GM18858 (cell line): Measurements from ENCODE around the gene TBC1D2B.

ENCODE experiments used
- ATAC-seq: cut with Tn5 transposase; IDR thresholded peaks from one replicate; pipeline ENCODE4 v1.9.1; 2021; ENCODE audit not compliant: unreplicated experiment

The TBC1D2B gene

GRCh38 chr15:78077053-78077870, at the start of gene TBC1D2B:
TBC1D2B (minus strand) TSS chr15:78077711; CDS start chr15:78077652, 59 bp downstream.
- peak; percentile 49 for ATAC-seq

DNA sequence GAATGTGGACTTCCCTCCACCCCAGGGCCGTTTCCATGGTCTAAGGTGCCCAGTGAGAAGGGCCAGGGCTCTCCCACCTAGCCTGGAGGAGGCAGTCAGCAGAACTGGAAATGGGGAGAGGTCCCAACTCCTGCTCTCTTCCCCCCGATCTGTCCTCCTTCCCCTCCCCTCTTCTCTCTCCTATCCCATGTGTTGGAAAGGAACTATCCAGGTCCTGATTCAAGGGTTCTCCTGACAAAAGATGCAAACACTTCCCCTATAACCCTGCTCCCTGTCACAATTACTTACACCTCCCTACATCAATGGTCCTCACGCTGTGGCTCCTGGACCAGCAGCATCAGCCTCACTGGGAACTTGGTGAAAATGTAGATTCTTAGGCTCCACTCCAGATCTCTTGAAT, 47.8 kb upstream of the TBC1D2B start:
- no peak for ATAC-seq

GRCh38 chr15:78120523-78120922, 43.0 kb upstream of the TBC1D2B start:
- ATAC-seq = no peak

DNA sequence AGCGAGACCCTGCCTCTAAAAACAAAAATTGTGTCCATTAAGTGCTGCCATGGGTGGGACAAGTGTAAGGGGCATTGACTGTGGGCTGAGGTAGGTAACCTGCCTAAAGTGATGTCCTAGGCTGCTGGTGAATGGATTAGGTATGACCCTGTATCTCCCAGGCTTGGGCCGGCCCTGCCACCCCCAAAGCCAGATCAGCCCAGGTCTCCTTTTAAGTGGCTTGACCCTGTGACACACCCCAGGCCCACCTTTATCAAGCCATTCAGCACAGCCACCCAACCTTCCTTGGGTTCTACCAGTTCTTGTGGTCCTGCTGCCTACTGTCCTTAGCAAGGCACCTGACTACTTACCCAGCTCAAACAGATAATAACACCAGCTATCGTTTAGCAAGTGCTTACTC, 35.0 kb upstream of the TBC1D2B start:
- ATAC-seq = no peak

DNA sequence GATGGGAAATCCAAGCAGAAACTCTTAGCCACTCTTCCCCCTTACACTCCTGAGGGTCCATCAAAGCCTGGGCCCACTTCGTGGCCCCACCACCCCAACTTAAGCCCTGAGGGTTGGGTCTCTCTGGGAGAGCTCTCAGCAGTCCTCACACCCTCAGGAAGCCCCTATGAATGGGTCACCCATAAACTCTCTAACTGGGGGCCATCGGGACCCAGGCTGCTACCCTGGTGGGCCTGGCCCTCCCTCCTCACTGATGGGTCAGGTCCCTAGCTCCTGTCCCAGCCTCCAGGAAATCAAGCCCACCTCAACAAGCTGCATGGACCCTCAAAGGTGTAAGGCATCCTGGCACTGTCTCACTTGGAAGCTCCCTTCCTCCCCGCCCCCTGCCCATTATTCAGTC, 34.3 kb upstream of the TBC1D2B start:
- no peak for ATAC-seq

DNA sequence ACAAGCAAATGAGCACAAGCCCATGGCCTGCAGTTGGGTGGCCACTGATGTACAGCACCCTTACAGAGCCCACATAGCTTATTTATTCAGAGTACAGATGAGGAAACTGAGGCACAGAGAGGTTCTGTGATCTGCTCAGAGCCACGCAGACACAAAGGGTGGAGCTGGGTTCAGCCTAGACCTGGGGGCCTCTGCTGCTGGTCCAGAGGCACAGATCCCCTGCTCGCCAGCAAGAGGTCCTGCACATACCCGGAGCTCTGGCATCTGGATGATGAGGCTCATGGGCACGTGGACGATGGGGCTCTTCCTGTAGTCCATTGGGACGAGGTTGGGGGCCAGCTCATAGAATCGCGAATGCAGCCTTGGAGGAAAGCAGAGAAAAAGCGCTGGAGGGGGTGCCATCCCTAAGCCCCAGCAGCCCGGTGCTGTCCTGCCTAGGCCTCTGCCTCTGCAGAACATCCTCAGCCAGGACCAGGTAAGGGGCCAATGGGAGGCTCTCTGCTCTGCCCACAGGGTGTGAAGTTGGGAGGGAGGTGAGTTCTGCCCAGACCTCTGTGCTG, 33.5 kb upstream of the TBC1D2B start:
- no peak for ATAC-seq

- ATAC-seq = no peak
Measured at GRCh38 chr15:78110096-78110495, 32.6 kb upstream of the TBC1D2B start.

DNA sequence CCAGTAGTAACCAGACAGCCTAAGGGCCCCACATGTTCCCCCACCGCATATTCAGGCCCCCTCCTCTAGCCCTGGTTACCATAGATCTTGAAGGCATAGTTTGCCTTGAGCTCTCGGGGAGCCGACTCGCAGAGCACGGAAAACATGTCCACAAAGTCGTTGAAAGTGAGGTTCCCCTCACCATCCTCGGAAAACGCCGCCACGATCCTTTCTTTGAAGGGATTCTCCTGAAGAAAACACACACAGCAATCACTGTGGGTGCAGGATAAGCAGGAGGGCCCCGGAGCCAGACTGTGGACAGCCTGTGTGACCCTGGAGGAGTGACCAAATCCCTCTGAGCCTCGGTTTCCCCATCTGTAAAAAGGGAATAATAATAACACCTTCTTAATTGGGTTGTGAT, 31.6 kb upstream of the TBC1D2B start:
- no peak for ATAC-seq

- ATAC-seq = no peak
Measured at GRCh38 chr15:78108300-78109084, 31.0 kb upstream of the TBC1D2B start.

- ATAC-seq = no peak
Measured at GRCh38 chr15:78107471-78107870, 30.0 kb upstream of the TBC1D2B start.

DNA sequence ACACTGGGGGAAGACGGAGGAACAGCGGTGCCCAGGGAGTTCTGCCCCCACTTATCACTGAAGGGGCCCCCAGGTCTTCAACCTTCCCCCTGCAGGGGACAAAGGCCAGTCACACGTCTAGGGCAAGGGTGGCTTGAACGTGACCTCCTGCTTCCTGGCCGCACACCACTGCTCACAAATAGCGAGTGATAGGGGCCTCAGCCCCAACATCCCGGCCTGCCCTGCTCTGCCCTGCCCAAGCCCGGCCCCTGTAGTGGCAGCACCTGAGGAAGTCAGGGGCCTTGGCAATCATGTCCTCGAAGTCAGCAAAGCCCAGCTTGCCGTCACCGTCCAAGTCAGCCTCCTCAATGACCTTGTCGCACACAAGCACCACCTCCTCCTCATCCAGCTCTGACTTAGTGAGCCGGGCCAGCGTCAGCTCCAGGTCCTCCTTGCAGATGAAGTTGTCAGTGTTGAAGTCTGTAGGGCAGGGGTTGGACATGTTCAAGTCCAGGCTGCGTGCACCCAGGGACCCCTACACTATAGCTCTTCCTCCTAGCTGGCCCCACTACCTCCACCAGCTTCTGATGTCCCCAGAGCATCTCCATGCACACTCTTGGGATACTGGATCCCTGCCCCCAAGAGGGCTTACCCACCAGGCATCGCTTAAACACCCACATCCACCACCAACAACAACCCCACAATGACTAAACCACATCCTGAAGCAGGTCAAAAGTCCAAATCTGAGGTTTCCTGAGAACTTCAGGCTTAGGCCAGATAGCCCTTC, 28.1 kb upstream of the TBC1D2B start:
- ATAC-seq = no peak

DNA sequence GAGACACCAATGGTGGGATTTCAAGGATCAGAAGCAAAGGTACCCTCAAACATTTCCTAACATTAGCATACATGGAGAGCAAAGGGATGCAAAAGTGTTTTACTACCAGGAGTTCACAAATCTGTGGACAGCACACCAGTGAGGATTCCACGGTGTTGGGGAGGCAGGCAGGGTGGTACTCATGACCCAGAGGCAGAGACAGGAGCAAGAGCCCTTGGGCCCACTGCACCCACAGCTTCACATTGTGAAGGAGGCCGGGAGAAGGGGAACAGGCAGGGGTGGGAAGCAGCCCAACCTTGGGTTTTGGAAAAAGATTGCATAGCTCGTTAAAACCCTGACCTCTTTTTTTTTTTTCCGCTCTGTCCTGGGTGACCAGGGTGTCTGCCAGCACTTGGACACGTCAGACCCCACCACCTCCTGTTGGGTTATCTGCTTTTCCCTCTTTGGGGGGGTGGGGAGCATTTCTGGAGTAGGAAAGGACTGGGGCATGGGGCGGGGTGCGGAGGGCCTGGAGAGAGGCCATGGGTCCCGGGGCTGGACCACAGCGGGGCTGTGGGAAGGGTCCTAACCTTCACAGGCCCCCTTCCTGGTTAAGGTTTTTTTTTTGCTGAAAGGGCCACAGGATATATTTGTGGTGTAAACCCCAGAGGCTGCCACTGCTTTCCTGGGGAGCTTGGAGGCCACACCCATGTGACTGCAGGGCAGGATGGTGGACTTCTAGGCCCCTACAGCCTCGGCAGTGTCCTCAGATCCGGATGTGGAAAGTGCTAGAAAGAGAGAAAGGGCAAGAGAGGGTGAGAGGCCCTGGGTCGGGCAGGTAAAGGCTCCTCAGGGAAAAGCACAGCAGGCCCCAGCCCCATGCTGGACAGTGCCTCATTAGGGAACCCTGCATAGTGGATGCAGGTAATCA, 27.3 kb upstream of the TBC1D2B start:
- no peak for ATAC-seq

GRCh38 chr15:78104119-78104479, 26.6 kb upstream of the TBC1D2B start:
- ATAC-seq = no peak

DNA sequence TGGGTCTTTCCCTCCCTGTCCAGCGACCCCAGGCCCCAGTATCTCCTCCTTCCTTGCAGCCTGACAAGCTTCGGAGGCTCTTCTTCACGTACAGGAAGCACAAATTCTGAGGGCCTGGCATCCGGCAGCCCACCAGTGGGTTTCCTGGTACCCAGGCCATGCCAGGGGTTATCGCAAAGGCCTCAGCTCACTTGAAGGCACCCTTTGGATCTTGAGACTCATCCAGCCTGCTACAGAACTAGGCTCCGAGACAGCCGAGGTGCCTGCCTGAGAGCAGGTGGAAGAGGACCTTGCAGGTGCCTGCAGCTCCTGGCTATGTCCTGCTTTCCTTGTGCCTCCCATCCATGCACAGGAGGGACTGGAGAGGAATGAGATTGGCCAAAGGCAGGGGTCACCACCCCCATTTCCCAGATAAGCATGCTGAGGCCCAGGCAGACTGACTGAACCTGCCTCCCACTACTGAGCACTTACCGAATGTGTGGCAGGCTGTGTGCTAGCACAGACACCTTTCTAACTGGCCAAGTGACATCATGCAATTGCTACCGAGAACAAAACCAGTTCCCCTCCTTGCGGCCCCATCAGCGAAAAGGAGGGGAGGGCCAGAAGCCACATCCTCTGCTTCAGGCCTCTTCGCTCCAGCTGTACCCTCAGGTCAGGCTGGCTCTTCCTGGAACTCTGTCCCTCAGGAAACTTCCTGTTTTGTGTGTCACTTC, 26.1 kb upstream of the TBC1D2B start:
- peak; percentile 72 for ATAC-seq

DNA sequence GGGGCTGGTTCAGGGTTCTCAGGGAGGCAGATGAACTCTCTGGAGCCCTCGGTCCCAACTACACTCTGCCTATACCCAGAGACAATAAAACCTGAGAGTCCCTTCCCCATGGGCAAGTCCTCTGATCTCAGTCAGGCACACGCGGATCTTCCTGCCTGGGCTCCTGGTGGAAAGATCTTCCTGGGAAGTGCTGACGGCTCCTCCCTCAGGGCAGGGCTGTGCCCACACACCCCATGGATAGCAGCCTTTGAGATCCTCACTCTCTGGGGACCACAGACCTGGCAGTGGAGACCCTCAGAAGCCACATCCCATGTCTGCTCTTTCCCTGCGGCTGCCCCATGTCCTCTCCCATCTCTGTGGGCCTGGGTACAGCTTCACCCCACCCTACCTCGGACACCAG, 25.2 kb upstream of the TBC1D2B start:
- ATAC-seq = no peak

DNA sequence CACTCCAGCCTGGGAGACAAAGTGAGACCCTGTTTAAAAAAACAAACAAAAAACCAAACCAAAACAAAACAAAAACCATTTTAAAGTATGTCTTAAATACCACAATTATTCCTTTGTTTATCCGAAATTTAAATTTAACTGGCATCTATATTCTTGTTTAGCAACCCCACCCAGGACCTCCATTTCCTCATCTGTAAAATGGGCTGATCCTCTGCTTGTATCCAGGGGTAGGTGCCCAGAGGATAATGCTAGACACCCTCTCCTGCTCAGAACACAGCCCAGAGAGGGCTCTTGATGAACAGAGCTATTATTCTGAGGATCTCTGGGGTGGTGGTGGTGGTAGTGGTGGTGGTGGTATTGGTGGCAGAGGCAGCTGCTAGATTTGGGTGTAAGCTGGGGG, 24.7 kb upstream of the TBC1D2B start:
- ATAC-seq = no peak

DNA sequence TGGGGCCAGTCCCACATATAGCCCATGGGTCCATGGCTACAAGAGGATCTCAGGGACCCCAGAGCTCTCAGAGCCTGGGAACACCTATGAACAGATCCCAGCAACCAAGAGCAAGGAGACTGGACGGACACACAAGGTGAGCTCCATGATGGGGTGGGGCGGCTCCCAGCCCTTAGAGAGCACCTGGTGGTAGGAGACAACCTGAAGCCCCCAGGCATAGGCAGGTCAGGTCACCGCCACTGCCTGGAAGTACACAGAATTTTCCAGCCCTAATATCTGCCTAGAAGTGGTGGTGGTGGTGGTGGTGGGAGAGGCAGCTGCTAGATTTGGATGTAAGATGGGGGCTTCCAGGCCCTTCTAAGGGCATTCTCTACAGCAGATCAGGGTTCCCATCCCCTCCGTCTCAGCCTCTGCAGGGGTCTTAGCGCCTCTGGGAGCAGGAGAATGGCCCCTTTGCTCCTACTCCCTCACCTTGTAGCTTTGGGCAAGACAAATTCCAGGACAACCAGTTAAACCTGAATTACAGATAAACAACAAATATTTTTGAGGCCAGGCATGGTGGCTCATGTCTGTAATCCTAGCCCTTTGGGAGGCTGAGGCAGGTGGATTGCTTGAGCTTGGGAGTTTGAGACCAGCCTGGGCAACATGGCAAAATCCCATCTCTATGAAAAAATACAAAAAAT, 24.1 kb upstream of the TBC1D2B start:
- no peak for ATAC-seq

- no peak for ATAC-seq
Measured at GRCh38 chr15:78100886-78101285, 23.4 kb upstream of the TBC1D2B start.

- no peak for ATAC-seq
Measured at GRCh38 chr15:78098131-78098755, 20.7 kb upstream of the TBC1D2B start.
